ENCODE results near the gene JUND.

The JUND gene

GRCh38 chr19:18269070-18269723 is 12.2 kb downstream of the JUND start:
- DNase-seq (ENCODE audit: low read depth in 2 of 2), result no peak

- no peak for DNase-seq (ENCODE audit: low read depth in 2 of 2)
Observed at GRCh38 chr19:18266771-18267686, 14.4 kb downstream of the JUND start.

GRCh38 chr19:18265582-18265981 is 15.8 kb downstream of the JUND start:
- DNase-seq (ENCODE audit: low read depth in 2 of 2), result no peak

- no peak for DNase-seq (ENCODE audit: low read depth in 2 of 2)
Observed at GRCh38 chr19:18264971-18265540, 16.4 kb downstream of the JUND start.

- DNase-seq (ENCODE audit: low read depth in 2 of 2), result no peak
Observed at GRCh38 chr19:18264137-18264854, 17.1 kb downstream of the JUND start.

GRCh38 chr19:18263324-18264136 is 17.9 kb downstream of the JUND start:
- no peak for DNase-seq (ENCODE audit: low read depth in 2 of 2)

GRCh38 chr19:18262917-18263316 is 18.5 kb downstream of the JUND start:
- DNase-seq (ENCODE audit: low read depth in 2 of 2), result no peak

- DNase-seq (ENCODE audit: low read depth in 2 of 2), result no peak
Observed at GRCh38 chr19:18262144-18262543, 19.3 kb downstream of the JUND start.

- no peak for DNase-seq (ENCODE audit: low read depth in 2 of 2)
Observed at GRCh38 chr19:18261474-18261873, 19.9 kb downstream of the JUND start.

GRCh38 chr19:18259893-18260292 is 21.5 kb downstream of the JUND start:
- DNase-seq (ENCODE audit: low read depth in 2 of 2), result no peak

GRCh38 chr19:18257503-18258470 is 23.6 kb downstream of the JUND start:
- no peak for DNase-seq (ENCODE audit: low read depth in 2 of 2)

GRCh38 chr19:18254546-18255503 is 26.6 kb downstream of the JUND start:
- no peak for DNase-seq (ENCODE audit: low read depth in 2 of 2)

GRCh38 chr19:18253716-18254115 is 27.7 kb downstream of the JUND start:
- no peak for DNase-seq (ENCODE audit: low read depth in 2 of 2)

- DNase-seq (ENCODE audit: low read depth in 2 of 2), result no peak
Observed at GRCh38 chr19:18253130-18253529, 28.3 kb downstream of the JUND start.

GRCh38 chr19:18252370-18252717 is 29.1 kb downstream of the JUND start:
- no peak for DNase-seq (ENCODE audit: low read depth in 2 of 2)

GRCh38 chr19:18251587-18252369 is 29.6 kb downstream of the JUND start:
- peak; percentile 59 to 69 for DNase-seq (ENCODE audit: low read depth in 2 of 2)

- no peak for DNase-seq (ENCODE audit: low read depth in 2 of 2)
Observed at GRCh38 chr19:18249834-18250233, 31.6 kb downstream of the JUND start.

GRCh38 chr19:18245297-18245696 is 36.1 kb downstream of the JUND start:
- no peak for DNase-seq (ENCODE audit: low read depth in 2 of 2)
